ENCODE measurements around the gene CLIP2. TPM values are rescaled to one million over a fixed set of nuclear protein-coding genes. Genes with fewer than 3 reads are reported as not detected.

The CLIP2 gene
- polyA plus RNA-seq, 1 donor from 2014 or later, result 25.7 TPM

DNA sequence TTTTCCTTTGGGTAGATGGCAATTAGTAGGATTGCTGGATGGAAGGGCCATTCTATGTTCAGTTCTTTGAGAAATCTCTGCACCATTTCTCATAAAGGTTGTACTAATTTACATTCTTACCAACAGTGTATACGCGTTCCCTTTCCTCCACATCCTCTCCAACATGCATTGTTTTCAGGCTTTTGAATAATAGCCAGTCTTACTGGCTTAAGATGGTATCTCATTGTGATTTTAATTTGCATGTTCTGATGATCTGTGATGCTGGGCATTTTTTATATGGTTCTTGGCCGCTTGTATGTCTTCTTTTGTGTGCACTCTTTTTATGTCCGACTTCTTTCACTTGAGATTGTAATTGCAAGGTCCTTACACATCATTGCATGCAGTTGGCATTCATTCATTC, 11.7 kb downstream of the CLIP2 start:
- no peaks in the 10 kb centered on the region for H3K9me2 ChIP-seq (ENCODE audit: insufficient read depth, low read length)
- H3K4me2 ChIP-seq (ENCODE audit: low read length), result no peak overlapping the region
- no peaks in the 10 kb centered on the region for H3K27me3 ChIP-seq (ENCODE audit: insufficient read depth, low read depth, low read length)
- peaks cover 38% of the 10 kb centered on the region for H3K79me2 ChIP-seq (replicated peaks; ENCODE audit: insufficient read depth, low read length)
- no peak overlapping the region for H3K27ac ChIP-seq (ENCODE audit: low read length)
- no peaks in the 10 kb centered on the region for H3K9me3 ChIP-seq (ENCODE audit: low read length)
- H3K4me3 ChIP-seq (ENCODE audit: low read length), result no peak overlapping the region
- H3K9ac ChIP-seq (ENCODE audit: low read length), result no peak overlapping the region
- H3F3A ChIP-seq (ENCODE audit: insufficient read depth, low read length, poor library complexity, severe bottlenecking), result no peaks in the 10 kb centered on the region
- H2AFZ ChIP-seq (ENCODE audit: low read depth, low read length), result no peak overlapping the region
- H3K36me3 ChIP-seq (ENCODE audit: insufficient read depth, low read length), result no peaks in the 10 kb centered on the region
- TF ChIP-seq SMC3 (conservative IDR thresholded peaks at IDR 0.05; ENCODE audit: poor library complexity), result no peak
- no peak for TF ChIP-seq POLR2AphosphoS5 (IDR thresholded peaks at IDR 0.05)
- no peak for TF ChIP-seq TAF1 (IDR thresholded peaks at IDR 0.05; ENCODE audit: low read depth)
- TF ChIP-seq, protein P1, sequence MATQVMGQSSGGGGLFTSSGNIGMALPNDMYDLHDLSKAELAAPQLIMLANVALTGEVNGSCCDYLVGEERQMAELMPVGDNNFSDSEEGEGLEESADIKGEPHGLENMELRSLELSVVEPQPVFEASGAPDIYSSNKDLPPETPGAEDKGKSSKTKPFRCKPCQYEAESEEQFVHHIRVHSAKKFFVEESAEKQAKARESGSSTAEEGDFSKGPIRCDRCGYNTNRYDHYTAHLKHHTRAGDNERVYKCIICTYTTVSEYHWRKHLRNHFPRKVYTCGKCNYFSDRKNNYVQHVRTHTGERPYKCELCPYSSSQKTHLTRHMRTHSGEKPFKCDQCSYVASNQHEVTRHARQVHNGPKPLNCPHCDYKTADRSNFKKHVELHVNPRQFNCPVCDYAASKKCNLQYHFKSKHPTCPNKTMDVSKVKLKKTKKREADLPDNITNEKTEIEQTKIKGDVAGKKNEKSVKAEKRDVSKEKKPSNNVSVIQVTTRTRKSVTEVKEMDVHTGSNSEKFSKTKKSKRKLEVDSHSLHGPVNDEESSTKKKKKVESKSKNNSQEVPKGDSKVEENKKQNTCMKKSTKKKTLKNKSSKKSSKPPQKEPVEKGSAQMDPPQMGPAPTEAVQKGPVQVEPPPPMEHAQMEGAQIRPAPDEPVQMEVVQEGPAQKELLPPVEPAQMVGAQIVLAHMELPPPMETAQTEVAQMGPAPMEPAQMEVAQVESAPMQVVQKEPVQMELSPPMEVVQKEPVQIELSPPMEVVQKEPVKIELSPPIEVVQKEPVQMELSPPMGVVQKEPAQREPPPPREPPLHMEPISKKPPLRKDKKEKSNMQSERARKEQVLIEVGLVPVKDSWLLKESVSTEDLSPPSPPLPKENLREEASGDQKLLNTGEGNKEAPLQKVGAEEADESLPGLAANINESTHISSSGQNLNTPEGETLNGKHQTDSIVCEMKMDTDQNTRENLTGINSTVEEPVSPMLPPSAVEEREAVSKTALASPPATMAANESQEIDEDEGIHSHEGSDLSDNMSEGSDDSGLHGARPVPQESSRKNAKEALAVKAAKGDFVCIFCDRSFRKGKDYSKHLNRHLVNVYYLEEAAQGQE (IDR thresholded peaks at IDR 0.05; ENCODE audit: borderline replicate concordance), result no peak
- TF ChIP-seq MXI1 (conservative IDR thresholded peaks at IDR 0.05; ENCODE audit: poor library complexity, severe bottlenecking), result no peak
- TF ChIP-seq RAD21 (conservative IDR thresholded peaks at IDR 0.05), result no peak
- TF ChIP-seq EZH2 (IDR thresholded peaks at IDR 0.05; ENCODE audit: borderline replicate concordance, insufficient read depth, low read length, poor library complexity, severe bottlenecking), result no peak
- TF ChIP-seq, protein P2, sequence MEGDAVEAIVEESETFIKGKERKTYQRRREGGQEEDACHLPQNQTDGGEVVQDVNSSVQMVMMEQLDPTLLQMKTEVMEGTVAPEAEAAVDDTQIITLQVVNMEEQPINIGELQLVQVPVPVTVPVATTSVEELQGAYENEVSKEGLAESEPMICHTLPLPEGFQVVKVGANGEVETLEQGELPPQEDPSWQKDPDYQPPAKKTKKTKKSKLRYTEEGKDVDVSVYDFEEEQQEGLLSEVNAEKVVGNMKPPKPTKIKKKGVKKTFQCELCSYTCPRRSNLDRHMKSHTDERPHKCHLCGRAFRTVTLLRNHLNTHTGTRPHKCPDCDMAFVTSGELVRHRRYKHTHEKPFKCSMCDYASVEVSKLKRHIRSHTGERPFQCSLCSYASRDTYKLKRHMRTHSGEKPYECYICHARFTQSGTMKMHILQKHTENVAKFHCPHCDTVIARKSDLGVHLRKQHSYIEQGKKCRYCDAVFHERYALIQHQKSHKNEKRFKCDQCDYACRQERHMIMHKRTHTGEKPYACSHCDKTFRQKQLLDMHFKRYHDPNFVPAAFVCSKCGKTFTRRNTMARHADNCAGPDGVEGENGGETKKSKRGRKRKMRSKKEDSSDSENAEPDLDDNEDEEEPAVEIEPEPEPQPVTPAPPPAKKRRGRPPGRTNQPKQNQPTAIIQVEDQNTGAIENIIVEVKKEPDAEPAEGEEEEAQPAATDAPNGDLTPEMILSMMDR (IDR thresholded peaks at IDR 0.05; ENCODE audit: poor library complexity, severe bottlenecking), result no peak
- no peak for TF ChIP-seq EP300 (conservative IDR thresholded peaks at IDR 0.05; ENCODE audit: poor library complexity, severe bottlenecking)
- H4K20me1 ChIP-seq (ENCODE audit: insufficient read depth), result peaks cover 5% of the 10 kb centered on the region

DNA sequence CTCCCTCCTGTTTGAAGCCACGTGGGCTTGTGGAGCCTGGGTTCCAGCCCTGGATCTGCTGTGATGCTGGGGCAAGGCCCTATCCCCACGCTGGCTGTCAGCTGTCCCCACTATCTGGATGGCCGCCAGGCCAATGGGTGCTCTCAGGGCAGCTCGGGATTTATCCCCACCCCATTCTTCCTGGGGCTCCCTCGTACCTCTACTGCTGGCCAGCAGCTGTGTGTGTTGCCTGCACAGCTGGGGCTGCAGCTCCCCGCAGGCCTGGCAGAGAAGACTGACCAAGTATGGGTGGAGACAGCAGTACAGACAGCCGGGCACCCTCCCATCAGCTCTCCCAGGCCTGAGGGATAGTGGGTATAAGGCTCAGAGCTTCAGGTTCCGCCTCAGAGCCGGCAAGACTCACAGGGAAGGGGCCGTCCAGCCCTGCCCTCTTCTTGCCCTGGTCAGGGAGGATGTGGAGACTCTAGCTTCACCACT, 13.6 kb downstream of the CLIP2 start:
- H3K27ac ChIP-seq (ENCODE audit: low read length), result no peak overlapping the region
- no peak overlapping the region for H3K4me2 ChIP-seq (ENCODE audit: low read length)

More for the DNA sequence above, 13.6 kb downstream of the CLIP2 start:
- H3K79me2 ChIP-seq (replicated peaks; ENCODE audit: insufficient read depth, low read length), result peaks cover 24% of the 10 kb centered on the region
- no peaks in the 10 kb centered on the region for H3K9me3 ChIP-seq (ENCODE audit: low read length)
- H2AFZ ChIP-seq (ENCODE audit: low read depth, low read length), result no peak overlapping the region
- TF ChIP-seq POLR2AphosphoS5 (IDR thresholded peaks at IDR 0.05) (no peak), RAD21 (conservative IDR thresholded peaks at IDR 0.05) (no peak), MXI1 (conservative IDR thresholded peaks at IDR 0.05; ENCODE audit: poor library complexity, severe bottlenecking) (no peak), SMC3 (conservative IDR thresholded peaks at IDR 0.05; ENCODE audit: poor library complexity) (no peak), EP300 (conservative IDR thresholded peaks at IDR 0.05; ENCODE audit: poor library complexity, severe bottlenecking) (no peak), TAF1 (IDR thresholded peaks at IDR 0.05; ENCODE audit: low read depth) (no peak), EZH2 (IDR thresholded peaks at IDR 0.05; ENCODE audit: borderline replicate concordance, insufficient read depth, low read length, poor library complexity, severe bottlenecking) (no peak)
- TF ChIP-seq, protein P2 (IDR thresholded peaks at IDR 0.05; ENCODE audit: poor library complexity, severe bottlenecking), result no peak
- TF ChIP-seq, protein P1 (IDR thresholded peaks at IDR 0.05; ENCODE audit: borderline replicate concordance), result no peak
- H3K36me3 ChIP-seq (ENCODE audit: insufficient read depth, low read length), result no peaks in the 10 kb centered on the region
- H3K4me3 ChIP-seq (ENCODE audit: low read length), result no peak overlapping the region
- H3K27me3 ChIP-seq (ENCODE audit: insufficient read depth, low read depth, low read length), result no peaks in the 10 kb centered on the region
- no peaks in the 10 kb centered on the region for H3K9me2 ChIP-seq (ENCODE audit: insufficient read depth, low read length)
- H3K9ac ChIP-seq (ENCODE audit: low read length), result no peak overlapping the region
- H3F3A ChIP-seq (ENCODE audit: insufficient read depth, low read length, poor library complexity, severe bottlenecking), result no peaks in the 10 kb centered on the region
- peaks cover 11% of the 10 kb centered on the region for H4K20me1 ChIP-seq (ENCODE audit: insufficient read depth)

All from neural cell (in vitro differentiated cells).